ENCODE data around the gene DHRS12.

The DHRS12 gene, protein sequence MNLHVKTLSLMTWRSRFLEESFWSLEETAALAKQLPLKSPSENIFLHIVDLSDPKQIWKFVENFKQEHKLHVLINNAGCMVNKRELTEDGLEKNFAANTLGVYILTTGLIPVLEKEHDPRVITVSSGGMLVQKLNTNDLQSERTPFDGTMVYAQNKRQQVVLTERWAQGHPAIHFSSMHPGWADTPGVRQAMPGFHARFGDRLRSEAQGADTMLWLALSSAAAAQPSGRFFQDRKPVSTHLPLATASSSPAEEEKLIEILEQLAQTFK

GRCh38 chr13:51803422-51804294, at the start of gene DHRS12:
TSS of gene DHRS12 (minus strand) at chr13:51804163. CDS start at chr13:51799659, 4,504 bp downstream.
- peak; percentile 82 for DNase-seq

- DNase-seq: no peak
These were observed 45.5 kb upstream of the DHRS12 start for GRCh38 chr13:51849145-51850101.

DNA sequence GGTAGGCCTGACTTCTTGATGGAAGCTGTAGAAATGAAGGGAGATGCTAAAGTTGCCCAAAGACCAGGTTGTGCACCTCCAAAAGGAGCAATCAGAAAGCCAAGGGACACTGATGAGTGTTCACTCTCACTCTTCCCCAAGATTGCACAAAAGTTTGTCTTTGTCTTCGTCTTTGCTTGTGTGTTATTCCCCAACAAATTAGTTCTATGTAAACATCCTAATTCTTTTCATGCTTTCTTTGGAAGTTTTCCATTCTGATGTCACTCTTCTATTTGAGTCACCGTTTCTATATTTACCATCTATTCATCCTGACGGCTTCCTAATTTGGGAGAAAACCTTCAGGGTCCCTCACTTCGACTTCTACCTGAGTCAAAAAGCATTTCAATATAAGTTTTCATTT, 44.7 kb upstream of the DHRS12 start:
- DNase-seq: no peak

- no peak for DNase-seq
These were observed 42.8 kb upstream of the DHRS12 start for GRCh38 chr13:51846756-51847155.

DNA sequence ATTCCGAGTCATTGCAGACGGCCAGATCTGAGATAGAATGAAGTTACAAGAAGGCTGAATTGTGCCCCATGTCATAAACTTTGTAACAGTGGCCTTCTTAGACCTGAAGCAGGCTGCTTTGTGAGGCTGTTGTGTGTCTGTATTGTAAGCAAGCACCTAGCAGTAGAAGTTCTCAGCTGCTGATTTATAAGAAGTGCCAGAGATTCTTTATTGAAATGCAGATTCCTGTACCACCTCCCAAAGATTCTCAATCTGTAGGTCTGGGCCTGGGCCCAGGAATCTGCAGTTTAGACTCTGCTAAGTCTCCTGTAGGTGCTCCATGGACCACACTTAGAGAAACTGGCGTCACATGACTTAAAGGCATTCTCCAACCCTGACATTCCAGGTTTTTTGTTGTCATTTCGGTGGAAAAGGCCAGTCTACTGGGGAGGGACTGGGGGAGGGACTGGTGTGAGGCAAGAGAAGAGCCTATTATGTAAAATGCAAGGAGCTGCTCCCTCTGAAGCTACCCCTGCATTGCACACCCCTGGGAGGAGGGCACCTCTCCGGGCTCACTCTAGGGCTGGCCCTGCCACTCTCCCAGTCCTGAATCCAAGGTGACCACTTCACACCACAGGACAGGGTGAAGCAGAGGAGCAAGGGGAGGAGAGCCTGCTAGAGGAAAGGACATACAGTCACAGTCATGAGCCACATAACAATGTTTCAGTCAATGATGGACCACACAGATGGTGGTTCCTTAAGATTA, 41.8 kb upstream of the DHRS12 start:
- DNase-seq: no peak

GRCh38 chr13:51844862-51845573, 41.1 kb upstream of the DHRS12 start, which contains the start of gene TMEM272:
TSS of gene TMEM272 (minus strand) at chr13:51845177. CDS start at chr13:51838530, 6,647 bp downstream.
- DNase-seq: peak; percentile 38

GRCh38 chr13:51843529-51843928, 39.6 kb upstream of the DHRS12 start:
- no peak for DNase-seq

GRCh38 chr13:51841732-51842131, 37.8 kb upstream of the DHRS12 start:
- DNase-seq: no peak

DNA sequence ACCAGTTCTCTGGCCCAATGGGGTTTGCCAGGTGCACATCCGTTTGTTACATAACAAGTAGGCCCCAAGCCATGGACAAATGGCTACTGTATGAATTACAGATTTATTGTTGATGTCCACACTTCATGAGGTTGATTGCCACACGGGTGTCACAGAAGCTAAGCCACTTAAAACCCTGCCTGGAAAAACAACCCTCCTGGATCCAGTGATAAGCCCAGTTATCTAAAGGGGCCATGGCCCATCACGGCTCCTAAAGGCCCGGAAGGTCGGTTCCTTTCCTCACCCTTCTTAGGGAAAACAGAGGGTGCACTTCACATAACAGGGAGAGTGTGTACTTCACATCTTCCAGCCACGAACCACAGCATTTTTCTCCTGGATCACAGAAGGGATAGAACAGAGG, 37.0 kb upstream of the DHRS12 start:
- DNase-seq: no peak

- no peak for DNase-seq
These were observed 36.0 kb upstream of the DHRS12 start for GRCh38 chr13:51839711-51840540.

DNA sequence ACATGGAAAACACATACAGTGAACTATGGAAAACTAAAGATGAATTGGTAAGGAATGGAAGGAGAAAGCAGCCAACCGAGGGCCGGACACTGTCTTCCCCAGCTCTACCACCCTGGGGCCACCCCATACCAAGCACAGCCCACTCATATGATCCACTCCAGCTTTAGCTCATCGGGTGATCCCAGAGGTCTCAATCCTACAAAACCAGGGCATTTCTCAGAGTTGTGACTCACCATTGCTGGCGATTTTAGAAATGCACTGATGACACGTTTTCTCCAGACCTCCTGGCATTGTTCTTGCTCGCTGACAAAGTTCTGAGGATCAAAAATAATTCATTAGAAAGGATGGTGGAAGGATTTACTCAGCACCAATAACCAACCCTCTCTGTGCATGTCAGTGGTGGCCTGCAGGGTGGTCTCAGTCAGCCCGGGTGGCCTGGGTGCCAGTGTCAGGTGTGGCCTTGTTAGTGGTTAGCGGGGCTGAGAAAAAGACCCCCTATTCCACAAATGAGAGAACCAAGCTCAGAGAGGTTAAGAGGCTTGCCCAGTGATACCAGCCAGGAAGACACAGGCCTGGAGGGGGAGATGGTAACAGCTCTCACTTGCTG, 34.4 kb upstream of the DHRS12 start:
- DNase-seq: no peak

DNA sequence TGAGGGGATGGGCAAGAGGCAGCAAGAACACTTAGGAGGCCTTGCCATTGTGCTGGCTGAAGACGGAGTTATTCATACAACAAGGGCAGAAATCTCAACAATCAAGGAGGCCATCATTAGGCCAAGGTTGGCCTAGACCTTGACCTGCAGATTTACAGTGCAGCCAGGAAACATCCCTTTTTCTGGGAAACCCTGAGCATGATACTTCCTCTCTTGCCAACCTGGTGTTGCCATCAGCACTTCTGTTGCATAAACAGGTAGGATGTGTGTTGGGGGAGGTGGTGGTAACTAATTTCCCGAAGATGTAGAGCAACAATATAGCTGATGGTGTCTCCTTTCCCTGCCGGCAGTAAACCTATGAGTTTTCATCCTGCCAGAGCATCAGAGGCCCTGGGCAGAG, 33.1 kb upstream of the DHRS12 start:
- DNase-seq: no peak

DNA sequence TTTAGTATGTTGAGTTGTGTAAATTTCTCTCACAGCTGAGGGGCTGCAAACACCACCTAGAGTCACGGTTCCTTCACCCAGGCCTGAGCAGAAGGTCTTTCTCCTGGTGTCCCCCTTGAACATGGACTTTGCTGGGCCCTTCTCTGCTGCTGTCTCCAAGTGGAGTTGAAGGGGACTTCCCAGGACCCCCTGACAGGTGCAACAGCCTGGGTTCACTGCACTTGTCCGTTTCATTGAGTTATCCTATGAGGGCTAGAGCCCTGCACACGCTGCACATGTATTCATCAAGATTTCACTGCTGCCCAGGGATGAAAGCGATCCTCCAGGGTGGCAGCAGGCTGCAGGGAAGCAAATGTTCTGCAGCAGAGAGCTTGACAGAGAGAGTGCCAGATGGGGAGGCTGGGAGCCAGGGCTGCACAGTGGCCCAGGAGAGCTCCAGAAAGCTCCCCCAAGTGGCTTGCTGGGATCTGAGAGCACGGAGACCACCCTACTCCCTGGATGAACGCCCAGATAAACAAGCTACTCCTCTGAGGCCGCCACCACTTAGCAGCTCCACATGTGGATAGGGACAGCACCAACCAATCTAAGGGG, 30.7 kb upstream of the DHRS12 start:
- DNase-seq: no peak

DNA sequence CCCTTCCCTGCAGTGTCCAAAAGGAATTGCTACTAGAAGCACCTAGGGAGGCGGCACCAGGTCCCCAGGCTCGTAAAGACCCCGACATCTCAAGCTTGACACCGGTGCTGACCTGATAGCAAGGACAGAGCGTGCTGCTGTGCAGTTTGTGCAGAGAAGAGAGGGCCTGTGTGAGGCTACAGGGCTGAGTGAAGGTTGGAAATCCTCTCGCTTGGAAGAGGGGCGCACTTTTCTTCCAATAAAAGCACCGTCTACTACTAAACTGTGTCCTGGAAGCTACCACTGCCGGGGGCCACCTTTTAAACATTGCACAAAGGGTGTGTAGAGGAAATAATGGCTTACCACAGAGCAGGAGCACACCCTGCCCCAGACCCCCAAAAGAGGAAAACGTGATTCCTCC, 30.0 kb upstream of the DHRS12 start:
- DNase-seq: no peak

- DNase-seq: peak; percentile 48
These were observed 28.6 kb upstream of the DHRS12 start for GRCh38 chr13:51832471-51833152.

DNA sequence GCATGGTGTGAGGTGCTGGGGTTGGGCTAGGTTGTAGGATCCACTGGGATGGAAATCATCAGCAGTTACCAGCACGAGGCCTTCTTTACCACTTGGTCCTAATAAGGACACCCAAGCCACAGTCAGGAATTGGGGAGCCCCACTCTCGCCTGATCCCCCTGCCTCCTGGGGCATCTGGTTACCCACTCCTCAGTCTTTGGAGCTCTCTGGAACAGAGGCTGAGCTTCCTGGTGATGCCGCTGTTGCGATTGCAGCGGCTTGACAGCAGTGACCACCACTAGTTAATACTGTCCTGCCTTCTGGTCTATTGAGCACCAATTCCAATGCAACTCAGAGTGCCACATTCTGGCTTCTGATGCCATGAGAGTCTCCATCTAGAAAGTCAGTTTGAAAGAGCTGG, 27.6 kb upstream of the DHRS12 start:
- DNase-seq: no peak

DNA sequence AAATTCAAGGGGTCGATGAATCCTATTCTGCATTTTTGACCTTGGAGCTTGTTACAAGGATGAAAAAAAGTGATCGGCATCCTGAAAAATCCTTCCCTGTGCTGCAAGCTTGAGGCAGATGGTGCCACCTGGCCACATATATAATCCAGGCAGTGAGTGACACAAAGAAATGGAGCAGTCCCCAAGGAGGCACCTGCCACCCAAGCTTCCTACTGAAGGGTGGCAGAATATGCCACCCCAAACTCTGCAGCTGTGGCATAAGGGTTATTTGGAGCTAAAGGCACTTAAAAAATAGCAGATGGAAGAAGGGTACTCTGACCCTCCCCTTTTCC, 25.6 kb upstream of the DHRS12 start:
- DNase-seq: no peak

GRCh38 chr13:51828730-51829567, 25.0 kb upstream of the DHRS12 start:
- DNase-seq: no peak

Data from activated gamma-delta T cell treated with Interleukin-2 at 50 U/mL for 16 hours (primary cell).